ENCODE data around the gene RAB26.
A peak's percentile ranks its signal among the peaks of the same experiment; 100 is the strongest.

RAB26 gene

GRCh38 chr16:2145843-2146242 lies 2.6 kb upstream of the RAB26 start:
- DNase-seq, result no peak

- DNase-seq, result no peak
Measured at GRCh38 chr16:2147378-2147777, 1.0 kb upstream of the RAB26 start.

DNA sequence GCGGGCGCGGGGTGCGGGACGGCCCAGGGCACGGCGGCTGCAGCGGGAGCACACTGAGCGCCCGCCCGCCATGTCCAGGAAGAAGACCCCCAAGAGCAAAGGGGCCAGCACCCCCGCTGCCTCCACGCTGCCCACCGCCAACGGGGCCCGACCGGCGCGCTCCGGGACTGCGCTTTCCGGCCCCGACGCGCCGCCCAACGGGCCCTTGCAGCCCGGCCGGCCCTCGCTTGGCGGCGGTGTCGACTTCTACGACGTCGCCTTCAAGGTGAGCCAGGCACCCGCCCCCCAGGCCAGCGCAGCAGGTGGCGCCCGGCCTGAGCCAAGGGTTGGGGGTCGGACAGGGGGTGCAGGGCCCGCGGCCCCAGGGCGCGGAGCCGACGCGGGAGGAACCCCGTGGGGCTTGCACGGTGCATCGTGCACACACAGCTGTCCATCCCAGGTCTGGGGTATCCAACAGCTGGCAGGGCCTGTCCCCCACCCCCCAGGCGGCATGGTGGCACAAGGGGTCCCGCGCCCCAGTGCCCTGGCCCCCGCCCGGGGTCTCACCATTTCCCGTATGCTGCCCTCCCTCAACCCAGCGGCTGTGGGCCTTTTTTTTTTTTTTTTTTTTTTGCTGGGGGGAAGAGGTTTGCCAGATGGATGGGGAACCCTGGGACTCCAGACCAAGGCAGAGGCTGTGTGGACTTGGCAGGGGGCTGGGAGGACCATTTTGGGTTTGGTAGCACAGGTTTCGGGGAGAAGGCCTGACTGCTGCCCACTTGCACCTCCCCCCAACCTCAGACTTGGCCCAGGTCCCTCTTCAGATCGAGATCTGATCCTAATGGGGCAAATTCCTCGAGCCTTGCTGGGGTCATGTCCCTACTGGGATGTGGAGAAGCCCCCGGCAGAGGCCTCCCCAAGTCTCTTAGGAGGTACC lies 547 bp downstream of the RAB26 start:
- peak; percentile 51 for DNase-seq

DNA sequence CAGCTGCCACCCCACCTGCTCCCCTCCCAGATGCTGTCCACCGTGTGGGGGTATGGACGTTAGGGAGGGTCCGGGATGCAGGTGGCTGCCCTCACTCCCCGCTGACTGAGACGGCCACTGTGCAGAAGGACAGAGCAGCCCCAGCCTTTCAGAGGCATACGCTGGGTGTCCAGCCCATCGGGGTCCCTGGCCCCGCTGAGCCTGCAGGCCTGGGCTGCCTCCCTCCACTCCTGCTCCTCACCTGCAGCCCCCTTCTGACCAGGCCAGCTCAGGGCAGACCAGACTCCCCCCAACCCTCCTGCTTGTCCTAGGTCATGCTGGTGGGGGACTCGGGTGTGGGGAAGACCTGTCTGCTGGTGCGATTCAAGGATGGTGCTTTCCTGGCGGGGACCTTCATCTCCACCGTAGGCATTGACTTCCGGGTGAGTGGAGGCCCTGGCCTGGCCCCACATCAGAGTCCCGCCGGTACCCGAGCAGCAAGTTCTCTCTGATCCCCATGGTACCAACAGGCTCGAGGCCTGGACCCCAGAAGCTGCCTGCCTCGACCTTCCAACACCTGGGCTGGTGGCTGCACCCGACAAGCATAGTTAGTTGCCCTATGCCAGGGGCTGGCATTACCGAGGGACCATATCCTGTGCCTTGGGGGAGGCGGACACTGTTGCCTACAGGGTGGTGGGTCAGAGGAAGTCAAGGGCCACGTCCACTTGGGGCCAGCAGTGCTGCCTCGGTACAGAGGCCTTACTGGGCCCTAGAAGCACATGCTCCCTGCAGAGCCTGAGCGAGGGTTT lies 1.4 kb downstream of the RAB26 start:
- peak; percentile 26 for DNase-seq

GRCh38 chr16:2150418-2151187 lies 2.2 kb downstream of the RAB26 start:
- DNase-seq, result peak; percentile 39

- DNase-seq, result no peak
Measured at GRCh38 chr16:2151188-2152091, 3.0 kb downstream of the RAB26 start.

DNA sequence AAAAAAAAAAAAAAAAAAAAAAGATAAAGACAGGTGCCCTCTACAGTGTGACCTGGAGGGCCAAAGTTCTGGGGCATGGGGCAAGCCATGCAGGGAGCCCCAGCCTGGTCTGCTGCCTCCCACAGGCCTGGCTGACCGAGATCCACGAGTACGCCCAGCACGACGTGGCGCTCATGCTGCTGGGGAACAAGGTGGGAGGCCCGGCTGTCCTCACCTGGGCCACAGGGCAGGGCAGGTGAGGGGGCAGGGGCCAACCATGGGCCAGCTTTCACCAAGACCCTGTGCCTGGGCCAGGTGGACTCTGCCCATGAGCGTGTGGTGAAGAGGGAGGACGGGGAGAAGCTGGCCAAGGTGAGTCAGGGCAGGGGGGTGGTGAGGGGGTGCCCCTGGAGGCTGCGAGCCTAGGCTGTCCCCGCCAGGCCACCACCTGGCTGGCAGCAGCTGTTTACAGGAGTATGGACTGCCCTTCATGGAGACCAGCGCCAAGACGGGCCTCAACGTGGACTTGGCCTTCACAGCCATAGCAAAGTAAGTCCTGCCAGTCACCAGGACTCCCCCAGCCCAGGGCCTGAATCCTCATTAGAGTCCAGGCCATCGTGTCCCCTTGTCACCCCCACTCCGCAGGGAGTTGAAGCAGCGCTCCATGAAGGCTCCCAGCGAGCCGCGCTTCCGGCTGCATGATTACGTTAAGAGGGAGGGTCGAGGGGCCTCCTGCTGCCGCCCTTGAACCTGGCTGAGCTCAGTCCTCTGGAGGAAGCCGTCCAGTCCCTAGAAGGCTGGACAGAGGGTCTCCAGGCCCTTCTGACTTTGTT lies 4.5 kb downstream of the RAB26 start:
- DNase-seq, result peak; percentile 58

- DNase-seq, result no peak
Measured at GRCh38 chr16:2154533-2155090, 6.2 kb downstream of the RAB26 start.

- peak; percentile 98 for DNase-seq
Measured at GRCh38 chr16:2155091-2155950, 6.9 kb downstream of the RAB26 start, which contains the start of gene TRAF7. Gene TRAF7 (plus strand): TSS chr16:2155782. CDS start chr16:2163921, 8,139 bp downstream.

GRCh38 chr16:2155977-2156848 lies 7.8 kb downstream of the RAB26 start:
- DNase-seq, result peak; percentile 26

DNA sequence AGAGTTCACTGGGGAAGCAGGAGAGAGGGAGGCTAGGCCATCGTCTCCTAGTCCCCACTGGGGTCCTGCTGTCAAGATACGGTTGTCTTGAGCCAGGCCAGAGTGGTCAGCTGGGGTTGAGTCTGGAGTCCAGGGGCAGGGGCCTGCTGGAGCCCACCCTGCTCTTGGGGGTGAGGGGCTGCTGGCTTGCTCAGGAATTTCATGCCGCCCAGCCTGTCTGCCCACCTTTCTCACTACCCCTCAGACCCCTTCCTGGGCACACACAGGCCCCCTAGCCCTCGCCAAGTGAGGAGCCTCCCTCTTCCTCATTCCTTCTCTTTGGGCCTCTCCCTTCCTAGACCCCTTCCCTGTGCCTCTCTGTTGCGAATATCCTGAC lies 8.4 kb downstream of the RAB26 start:
- no peak for DNase-seq

DNA sequence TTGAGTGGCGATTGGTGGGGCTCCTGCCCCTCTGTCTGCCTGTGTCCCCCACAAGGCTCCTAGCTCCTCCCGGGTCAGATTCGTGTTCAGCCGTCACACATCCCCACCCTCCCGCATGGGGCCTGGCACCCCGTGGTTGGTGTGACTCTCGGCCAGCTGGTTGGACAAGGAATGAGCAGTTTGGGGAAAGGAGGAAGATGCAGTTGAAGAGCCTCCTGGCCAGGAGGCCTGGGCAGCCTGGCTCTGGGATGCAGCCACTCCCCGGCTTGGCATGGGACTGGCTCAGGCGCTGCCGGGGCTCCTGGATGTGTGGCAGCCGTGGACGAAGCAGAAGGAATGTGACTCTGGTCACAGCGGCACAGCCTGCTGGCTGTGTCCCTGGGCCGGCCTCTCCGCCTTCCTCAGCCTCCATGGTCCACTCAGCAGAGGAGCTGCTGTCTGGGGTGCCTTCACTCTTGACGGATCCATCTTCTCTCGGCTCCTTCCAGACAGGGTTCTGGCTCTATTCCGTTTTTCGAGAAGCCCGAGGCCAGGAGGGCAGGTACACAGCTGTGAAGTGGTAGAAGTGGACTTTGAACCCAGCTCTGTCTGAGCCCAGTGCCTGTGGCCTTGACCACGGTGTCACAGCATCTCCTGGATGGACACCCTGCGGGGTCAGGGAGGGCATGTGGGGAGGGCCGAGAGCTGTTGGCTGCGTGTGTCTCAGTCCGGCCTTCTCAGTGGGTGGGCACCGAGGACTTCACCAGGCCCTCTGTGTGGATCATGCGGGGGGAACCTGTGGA lies 9.2 kb downstream of the RAB26 start:
- DNase-seq, result no peak

DNA sequence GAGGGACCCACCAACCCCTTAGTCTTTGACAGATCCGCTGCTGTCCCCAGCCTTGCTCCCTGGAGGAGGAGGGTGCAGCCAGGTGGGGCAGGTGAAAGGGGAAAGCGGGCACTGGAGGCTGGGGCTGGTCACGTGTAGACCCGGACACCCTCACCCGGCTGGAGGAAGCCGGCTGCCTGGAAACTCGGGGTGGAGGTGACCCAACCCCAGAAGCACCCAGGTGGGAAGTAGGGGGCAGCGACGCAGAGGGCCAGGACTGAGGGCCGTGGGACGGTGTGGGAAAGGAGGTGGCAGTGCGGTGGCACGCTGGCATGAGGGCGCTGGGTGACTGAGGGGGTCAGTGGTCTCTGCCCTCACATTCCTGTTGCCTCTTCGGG lies 9.8 kb downstream of the RAB26 start:
- DNase-seq, result no peak

DNA sequence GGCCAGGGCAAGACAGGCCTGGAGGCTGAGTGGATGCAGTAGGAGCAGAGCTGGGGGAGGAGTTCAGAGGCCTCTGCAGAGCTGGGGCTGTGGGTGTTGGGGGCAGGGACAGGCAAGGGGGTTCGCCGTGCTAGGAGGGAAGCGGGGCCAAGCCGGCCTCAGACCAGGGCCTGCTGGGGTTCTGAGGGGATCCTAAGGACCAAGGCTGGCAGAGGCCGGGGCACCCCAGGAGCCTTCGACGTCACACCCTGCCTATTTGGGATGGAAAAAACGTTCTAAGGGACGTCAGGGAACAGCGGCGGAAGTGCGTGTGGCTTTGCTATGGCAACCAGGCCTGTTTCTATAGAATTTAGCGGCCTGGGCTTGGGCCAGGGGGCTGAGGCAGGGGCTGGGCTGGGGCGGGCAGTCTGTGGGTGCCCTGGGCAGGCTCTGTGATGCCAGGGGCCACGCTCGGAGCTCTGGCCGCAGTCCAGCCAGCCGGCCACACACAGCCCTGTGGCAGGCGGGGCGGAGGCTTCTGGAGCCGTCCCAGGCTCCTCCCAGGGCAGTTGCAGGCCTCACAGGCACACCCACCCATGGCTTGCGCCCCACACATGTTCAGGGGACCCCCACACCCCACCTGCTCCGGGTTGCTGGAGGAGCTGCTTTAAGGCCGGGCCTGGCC lies 10.9 kb downstream of the RAB26 start:
- DNase-seq, result no peak

GRCh38 chr16:2160915-2161551 lies 12.6 kb downstream of the RAB26 start:
- DNase-seq, result no peak

- DNase-seq, result no peak
Measured at GRCh38 chr16:2161911-2162310, 13.5 kb downstream of the RAB26 start.

DNA sequence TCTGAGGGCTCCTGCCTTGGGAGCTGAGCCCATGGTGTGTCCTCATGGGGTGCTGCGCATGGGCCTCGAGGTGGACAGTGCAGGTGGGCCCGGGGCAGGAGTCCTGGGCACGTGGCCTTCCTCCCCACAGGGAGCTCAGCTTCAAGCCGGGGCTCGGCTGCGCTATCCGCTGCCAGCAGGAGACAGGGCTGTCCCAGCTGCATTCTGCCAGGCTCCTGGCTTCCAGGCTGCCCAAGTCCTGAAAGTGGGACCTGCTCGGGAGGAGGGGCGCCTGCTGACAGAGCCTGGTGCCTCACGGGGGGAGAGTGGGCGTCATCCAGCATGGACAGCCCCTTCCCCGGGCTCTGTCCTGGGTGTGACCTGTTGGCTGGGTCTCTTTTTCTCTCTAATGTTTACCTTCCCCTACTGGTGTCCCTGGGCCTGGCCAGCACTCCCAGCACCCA lies 14.3 kb downstream of the RAB26 start:
- DNase-seq, result no peak

All from activated CD4-positive, alpha-beta T cell treated with anti-CD3 and anti-CD28 coated beads for 48 hours (primary cell).